Spleen (tissue), 7 donors: ENCODE measurements around the gene EOLA1.

Experiments used
- POLR2A ChIP-seq, 3 donors: fragments of 450-650 bp; IDR thresholded peaks; one replicate each; pipeline ENCODE4 v1.5.1; 2017; ENCODE audit warnings: antibody characterized with exemption in 3 of 3, mild to moderate bottlenecking in 1 of 3
- TF ChIP-seq, protein P1 (sequence below), 11 experiments: fragments of 200-600 bp in 7 of 11; fragments of 450-650 bp in 4 of 11; sonication (generic) in 4 of 11; IDR thresholded peaks in 8 of 11; conservative IDR thresholded peaks in 3 of 11; 1 replicate in 7 of 11; 2 replicates in 4 of 11; pipeline versions ENCODE4 v1.4.0 to v1.8.0; 2016 to 2021; ENCODE audit warnings: antibody characterized with exemption in 11 of 11, inconsistent platforms in 4 of 11, mild to moderate bottlenecking in 1 of 11
- donor health status: DM: no; HTN: no; CAD: no; lungs with moderate emphysema.
- donor health status: DM: no; HTN: no; CAD: no.
- donor health status: DM: no; HTN: no; CAD: no.

DNA sequence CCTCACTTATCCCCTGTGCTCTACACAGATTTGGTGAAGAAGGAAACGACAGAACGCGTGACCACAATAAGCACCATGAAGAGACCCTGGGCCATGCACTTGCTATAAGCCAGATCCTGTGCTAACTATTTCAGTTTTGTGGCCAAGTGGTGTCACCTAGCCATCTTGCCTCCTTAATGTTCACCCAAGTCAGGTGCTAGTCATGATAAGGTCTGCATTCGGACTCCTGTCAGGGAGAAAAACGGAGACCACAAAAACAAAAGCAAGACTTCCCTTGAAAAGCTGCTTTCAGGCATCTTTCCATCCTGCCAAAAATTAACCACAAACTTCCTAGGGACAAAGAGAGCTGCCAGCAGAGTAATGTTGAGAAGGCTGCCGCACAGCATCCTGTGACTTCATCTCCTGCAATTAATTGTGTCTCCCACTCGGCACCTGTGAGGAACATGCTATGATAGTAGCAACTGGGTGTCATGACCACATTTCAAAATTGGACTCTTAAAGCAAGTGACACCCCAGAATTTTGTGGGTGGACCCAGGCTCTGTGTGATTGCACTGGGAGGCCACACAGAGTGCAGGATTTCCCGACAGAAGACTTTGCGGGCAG is 26.9 kb upstream of the EOLA1 start:
- TF ChIP-seq, protein P1, sequence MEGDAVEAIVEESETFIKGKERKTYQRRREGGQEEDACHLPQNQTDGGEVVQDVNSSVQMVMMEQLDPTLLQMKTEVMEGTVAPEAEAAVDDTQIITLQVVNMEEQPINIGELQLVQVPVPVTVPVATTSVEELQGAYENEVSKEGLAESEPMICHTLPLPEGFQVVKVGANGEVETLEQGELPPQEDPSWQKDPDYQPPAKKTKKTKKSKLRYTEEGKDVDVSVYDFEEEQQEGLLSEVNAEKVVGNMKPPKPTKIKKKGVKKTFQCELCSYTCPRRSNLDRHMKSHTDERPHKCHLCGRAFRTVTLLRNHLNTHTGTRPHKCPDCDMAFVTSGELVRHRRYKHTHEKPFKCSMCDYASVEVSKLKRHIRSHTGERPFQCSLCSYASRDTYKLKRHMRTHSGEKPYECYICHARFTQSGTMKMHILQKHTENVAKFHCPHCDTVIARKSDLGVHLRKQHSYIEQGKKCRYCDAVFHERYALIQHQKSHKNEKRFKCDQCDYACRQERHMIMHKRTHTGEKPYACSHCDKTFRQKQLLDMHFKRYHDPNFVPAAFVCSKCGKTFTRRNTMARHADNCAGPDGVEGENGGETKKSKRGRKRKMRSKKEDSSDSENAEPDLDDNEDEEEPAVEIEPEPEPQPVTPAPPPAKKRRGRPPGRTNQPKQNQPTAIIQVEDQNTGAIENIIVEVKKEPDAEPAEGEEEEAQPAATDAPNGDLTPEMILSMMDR (IDR thresholded peaks at IDR 0.05 in 8 of 11, conservative IDR thresholded peaks at IDR 0.05 in 3 of 11): no peak
- no peak for TF ChIP-seq POLR2A (IDR thresholded peaks at IDR 0.05)
